H9 (cell line): Measurements from ENCODE around the gene NUAK2. TPM values are rescaled to one million over a fixed set of nuclear protein-coding genes. Genes with fewer than 3 reads are reported as not detected.

ENCODE experiments used
- DNase-seq: peaks from one replicate; pipeline ENCODE4 v3.0.0-alpha.2; 2017
- H2AFZ ChIP-seq: one replicate; pipeline ENCODE4 v1.6.1; 2013; ENCODE audit warnings: mild to moderate bottlenecking, low read length, control low read depth, moderate library complexity
- H2AK5ac ChIP-seq: 2 replicates; pipeline ENCODE4 v1.6.1; 2013; ENCODE audit warnings: low read length, control low read depth, mixed read lengths; ENCODE audit not compliant: insufficient read length
- H2BK120ac ChIP-seq: one replicate; pipeline ENCODE4 v1.6.1; 2013; ENCODE audit warnings: low read depth, mild to moderate bottlenecking, low read length, control low read depth, inconsistent platforms; ENCODE audit not compliant: poor library complexity, severe bottlenecking
- H2BK12ac ChIP-seq: 2 replicates; pipeline ENCODE4 v1.6.1; 2013; ENCODE audit warnings: low read length, control low read depth, mixed read lengths, low read depth; ENCODE audit not compliant: insufficient read length
- H2BK15ac ChIP-seq: 2 replicates; pipeline ENCODE4 v1.6.1; 2013; ENCODE audit warnings: low read depth, low read length, control low read depth
- H2BK20ac ChIP-seq: one replicate; pipeline ENCODE4 v1.6.1; 2013; ENCODE audit warnings: low read depth, mild to moderate bottlenecking, low read length, control low read depth, inconsistent platforms; ENCODE audit not compliant: poor library complexity, severe bottlenecking
- H2BK5ac ChIP-seq: 2 replicates; pipeline ENCODE4 v1.6.1; 2013; ENCODE audit warnings: low read length, control low read depth, mixed read lengths; ENCODE audit not compliant: insufficient read length
- H3K14ac ChIP-seq: 2 replicates; pipeline ENCODE4 v1.6.1; 2013; ENCODE audit warnings: low read length, control low read depth; ENCODE audit not compliant: insufficient read depth
- H3K18ac ChIP-seq: 2 replicates; pipeline ENCODE4 v1.6.1; 2013; ENCODE audit warnings: low read depth, mild to moderate bottlenecking, mixed read lengths, low read length, control low read depth; ENCODE audit not compliant: insufficient read length
- H3K23ac ChIP-seq: 2 replicates; pipeline ENCODE4 v1.6.1; 2013; ENCODE audit warnings: low read length, control low read depth, mixed read lengths, low read depth; ENCODE audit not compliant: insufficient read length
- H3K23me2 ChIP-seq: 2 replicates; pipeline ENCODE4 v1.6.1; 2013; ENCODE audit warnings: low read depth, mild to moderate bottlenecking, mixed read lengths, low read length, control low read depth; ENCODE audit not compliant: insufficient read length, poor library complexity, severe bottlenecking
- H3K27ac ChIP-seq: 2 replicates; pipeline ENCODE4 v1.5.1; 2013; ENCODE audit warnings: low read length, control low read depth, mixed read lengths, low read depth; ENCODE audit not compliant: insufficient read length
- H3K27me3 ChIP-seq: 2 replicates; pipeline ENCODE4 v1.6.1; 2013; ENCODE audit warnings: low read length, control low read depth, inconsistent platforms; ENCODE audit not compliant: insufficient read depth
- H3K4ac ChIP-seq: 2 replicates; pipeline ENCODE4 v1.6.1; 2013; ENCODE audit warnings: low read depth, mild to moderate bottlenecking, control low read depth, inconsistent platforms, low read length, moderate library complexity
- H3K4me1 ChIP-seq: 2 replicates; pipeline ENCODE4 v1.6.1; 2013; ENCODE audit warnings: low read length, control low read depth, inconsistent platforms; ENCODE audit not compliant: insufficient read depth
- H3K4me2 ChIP-seq: 2 replicates; pipeline ENCODE4 v1.6.1; 2013; ENCODE audit warnings: low read length, control low read depth, mixed read lengths; ENCODE audit not compliant: insufficient read length, insufficient read depth
- H3K56ac ChIP-seq: 2 replicates; pipeline ENCODE4 v1.6.1; 2013; ENCODE audit warnings: low read depth, mild to moderate bottlenecking, mixed read lengths, low read length, control low read depth; ENCODE audit not compliant: insufficient read length
- H3K79me1 ChIP-seq: 2 replicates; pipeline ENCODE4 v1.6.1; 2013; ENCODE audit warnings: low read depth, mild to moderate bottlenecking, moderate library complexity, low read length, control low read depth, inconsistent platforms; ENCODE audit not compliant: insufficient read depth, poor library complexity, severe bottlenecking
- H3K79me2 ChIP-seq: 2 replicates; pipeline ENCODE4 v1.6.1; 2013; ENCODE audit warnings: low read length, control low read depth, inconsistent platforms; ENCODE audit not compliant: insufficient read depth
- H3K9ac ChIP-seq: 2 replicates; pipeline ENCODE4 v1.6.1; 2013; ENCODE audit warnings: low read length, control low read depth, mixed read lengths; ENCODE audit not compliant: insufficient read length; ENCODE audit errors: extremely low read depth
- H3K9me3 ChIP-seq: one replicate; pipeline ENCODE4 v1.6.1; 2013; ENCODE audit warnings: low read depth, low read length, inconsistent platforms; ENCODE audit not compliant: control insufficient read depth
- H3T11ph ChIP-seq: one replicate; pipeline ENCODE4 v1.6.1; 2013; ENCODE audit warnings: mild to moderate bottlenecking, low read length, control low read depth, inconsistent platforms
- H4K20me1 ChIP-seq: one replicate; pipeline ENCODE4 v1.6.1; 2013; ENCODE audit not compliant: control insufficient read depth, insufficient read length, insufficient read depth
- H4K5ac ChIP-seq: 2 replicates; pipeline ENCODE4 v1.6.1; 2013; ENCODE audit warnings: low read depth, mild to moderate bottlenecking, mixed read lengths, low read length, control low read depth; ENCODE audit not compliant: insufficient read length
- H4K8ac ChIP-seq: replicated peaks from 2 replicates; pipeline ENCODE4 v1.6.1; 2013; ENCODE audit warnings: low read length, control low read depth, mixed read lengths, low read depth; ENCODE audit not compliant: insufficient read length
- H4K91ac ChIP-seq: 2 replicates; pipeline ENCODE4 v1.6.1; 2013; ENCODE audit warnings: low read depth, mild to moderate bottlenecking, moderate library complexity, mixed read lengths, low read length, control low read depth; ENCODE audit not compliant: insufficient read length
- H3K27ac Mint-ChIP-seq, 3 experiments: 2 replicates in 2 of 3; 3 replicates in 1 of 3; pipeline ENCODE4 v1.8.0; 2020 to 2021; ENCODE audit warnings: mixed read lengths in 3 of 3, mild to moderate bottlenecking in 1 of 3, moderate library complexity in 1 of 3
- H3K27me3 Mint-ChIP-seq: 2 replicates; pipeline ENCODE4 v1.8.0; 2021; ENCODE audit warnings: low read depth, mild to moderate bottlenecking, moderate library complexity, mixed read lengths
- H3K36me3 Mint-ChIP-seq, 3 experiments: 2 replicates in 2 of 3; 3 replicates in 1 of 3; pipeline ENCODE4 v1.8.0; 2020 to 2021; ENCODE audit warnings: low read depth in 3 of 3, mixed read lengths in 3 of 3; ENCODE audit not compliant: insufficient read depth in 1 of 3
- H3K4me1 Mint-ChIP-seq, 2 experiments: 2 replicates each; pipeline ENCODE4 v1.8.0; 2020; ENCODE audit warnings: mixed read lengths in 2 of 2
- H3K4me3 Mint-ChIP-seq, 2 experiments: 2 replicates in 1 of 2; 3 replicates in 1 of 2; pipeline ENCODE4 v1.8.0; 2020 to 2021; ENCODE audit warnings: mild to moderate bottlenecking in 2 of 2, mixed read lengths in 2 of 2, moderate library complexity in 1 of 2
- H3K9me3 Mint-ChIP-seq, 2 experiments: 2 replicates in 1 of 2; 3 replicates in 1 of 2; pipeline ENCODE4 v1.8.0; 2020; ENCODE audit warnings: mild to moderate bottlenecking in 2 of 2, mixed read lengths in 2 of 2, moderate library complexity in 1 of 2
- WGBS: extraction: QIAGEN DNeasy Blood & Tissue Kit; methylation state at CpG from one replicate; pipeline ENCODE4 v1.1.7; 2013; ENCODE audit warnings: missing lambda C conversion rate, low lambda C conversion rate, mixed read lengths; ENCODE audit not compliant: insufficient read length; ENCODE audit errors: extremely low coverage; 5-methylcytosine and 5-hydroxymethylcytosine counted together
- total RNA-seq: library from RNA; stranded (reverse); gene quantifications from 2 replicates; pipeline ENCODE4 v1.2.1, GENCODE V29; 2021
- TF ChIP-seq, protein P1 (sequence below): fragments of 200-600 bp; sonication (generic); conservative IDR thresholded peaks from 3 replicates; pipeline ENCODE4 v1.8.0; 2021; ENCODE audit warnings: antibody characterized with exemption, mild to moderate bottlenecking

NUAK2 gene
- total RNA-seq, 1 experiment from 2014 or later, result 15.4 TPM

DNA sequence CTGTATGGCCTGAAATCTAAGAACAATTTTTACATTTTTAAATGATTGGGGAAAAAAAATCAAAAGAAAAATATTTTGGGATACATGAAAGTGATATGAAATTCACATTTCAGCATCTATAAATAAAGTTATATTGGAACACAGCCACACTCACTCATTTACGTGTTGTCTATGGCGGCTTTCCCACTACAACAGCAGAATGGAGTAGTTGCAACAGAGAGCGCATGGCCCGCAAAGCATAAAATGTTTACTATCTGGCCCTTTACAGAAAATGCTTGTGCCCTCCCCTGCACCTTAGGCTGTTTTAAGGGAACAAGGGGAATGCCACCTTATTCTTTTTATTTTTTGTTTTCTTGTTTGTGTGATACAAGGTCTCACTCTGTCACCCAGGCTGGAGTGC, 31.6 kb upstream of the NUAK2 start:
- Histone ChIP-seq H2BK15ac (no peak overlapping the region), H3K18ac (no peak overlapping the region), H3K14ac (no peak overlapping the region), H4K8ac (no peak overlapping the region), H4K5ac (no peak overlapping the region), H3K4me2 (no peak overlapping the region), H2BK120ac (no peak overlapping the region), H2BK5ac (no peak overlapping the region), H3K79me1 (no peaks in the 10 kb centered on the region), H4K20me1 (no peaks in the 10 kb centered on the region), H3K9ac (no peak overlapping the region), H2BK12ac (no peak overlapping the region), H2AK5ac (no peak overlapping the region), H3K27me3 (no peaks in the 10 kb centered on the region), H2AFZ (no peak overlapping the region), H3K23ac (no peak overlapping the region), H3K27ac (no peak overlapping the region), H3K9me3 (no peaks in the 10 kb centered on the region), H3T11ph (no peak overlapping the region), H4K91ac (no peak overlapping the region), H3K56ac (no peak overlapping the region), H2BK20ac (no peak overlapping the region), H3K79me2 (no peaks in the 10 kb centered on the region), H3K23me2 (no peaks in the 10 kb centered on the region), H3K4me1 (peaks cover 16% of the 10 kb centered on the region; the same call in 1 of the 2 replicates), H3K4ac (no peak overlapping the region)
- H3K27ac Mint-ChIP-seq, result no peak overlapping the region; a peak in 1 of 7 replicates
- H3K4me3 Mint-ChIP-seq, result no peak overlapping the region
- H3K9me3 Mint-ChIP-seq, result no peaks in the 10 kb centered on the region
- H3K4me1 Mint-ChIP-seq, result peaks cover 85 to 90% of the 10 kb centered on the region in 2 experiments
- TF ChIP-seq, protein P1, sequence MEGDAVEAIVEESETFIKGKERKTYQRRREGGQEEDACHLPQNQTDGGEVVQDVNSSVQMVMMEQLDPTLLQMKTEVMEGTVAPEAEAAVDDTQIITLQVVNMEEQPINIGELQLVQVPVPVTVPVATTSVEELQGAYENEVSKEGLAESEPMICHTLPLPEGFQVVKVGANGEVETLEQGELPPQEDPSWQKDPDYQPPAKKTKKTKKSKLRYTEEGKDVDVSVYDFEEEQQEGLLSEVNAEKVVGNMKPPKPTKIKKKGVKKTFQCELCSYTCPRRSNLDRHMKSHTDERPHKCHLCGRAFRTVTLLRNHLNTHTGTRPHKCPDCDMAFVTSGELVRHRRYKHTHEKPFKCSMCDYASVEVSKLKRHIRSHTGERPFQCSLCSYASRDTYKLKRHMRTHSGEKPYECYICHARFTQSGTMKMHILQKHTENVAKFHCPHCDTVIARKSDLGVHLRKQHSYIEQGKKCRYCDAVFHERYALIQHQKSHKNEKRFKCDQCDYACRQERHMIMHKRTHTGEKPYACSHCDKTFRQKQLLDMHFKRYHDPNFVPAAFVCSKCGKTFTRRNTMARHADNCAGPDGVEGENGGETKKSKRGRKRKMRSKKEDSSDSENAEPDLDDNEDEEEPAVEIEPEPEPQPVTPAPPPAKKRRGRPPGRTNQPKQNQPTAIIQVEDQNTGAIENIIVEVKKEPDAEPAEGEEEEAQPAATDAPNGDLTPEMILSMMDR, result no peak
- peaks cover 3% of the 10 kb centered on the region for H3K27me3 Mint-ChIP-seq
- no peaks in the 10 kb centered on the region; a peak in 1 of 7 replicates for H3K36me3 Mint-ChIP-seq
- no CpG with 5 or more reads among the region's 4 CpGs for WGBS
- no peak for DNase-seq
